Activated CD4-positive, alpha-beta T cell treated with anti-CD3 and anti-CD28 coated beads, Interleukin-2, amount 50 U/mL, for 4 hours (primary cell): ENCODE results near the gene DOC2B.
"Not testable (repeated sequence)": the region's sequence is repeated elsewhere in the genome, so short reads cannot be mapped to it uniquely, and the experiment has no call there.

Experiments used
- DNase-seq, 2 experiments: peaks; one replicate each; pipeline ENCODE4 v3.0.0-alpha.2; 2020

The DOC2B gene

GRCh38 chr17:210402-210801, 29.0 kb upstream of the DOC2B start:
- no peak for DNase-seq

DNA sequence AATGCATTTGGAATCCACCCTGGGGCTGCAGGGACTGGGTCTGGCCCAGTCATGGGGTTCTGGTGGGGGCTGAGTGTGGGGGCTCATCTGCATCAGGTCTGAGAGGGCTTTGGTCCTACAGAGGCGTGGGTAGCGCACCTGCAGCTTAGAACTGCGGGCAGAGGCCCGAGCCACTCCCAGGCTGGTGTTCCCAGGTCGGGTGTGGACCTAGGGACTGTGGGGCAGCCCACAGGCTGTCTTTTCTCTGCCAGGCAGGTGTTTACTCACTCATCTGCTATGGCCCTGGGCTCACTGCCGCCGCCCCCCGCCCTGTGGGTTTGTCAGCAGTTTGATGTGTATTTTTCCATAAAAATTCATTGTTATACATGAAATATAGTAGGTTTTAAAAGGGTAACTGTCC, 27.0 kb upstream of the DOC2B start:
- DNase-seq: no peak

GRCh38 chr17:207775-208174, 26.3 kb upstream of the DOC2B start:
- no peak for DNase-seq

DNA sequence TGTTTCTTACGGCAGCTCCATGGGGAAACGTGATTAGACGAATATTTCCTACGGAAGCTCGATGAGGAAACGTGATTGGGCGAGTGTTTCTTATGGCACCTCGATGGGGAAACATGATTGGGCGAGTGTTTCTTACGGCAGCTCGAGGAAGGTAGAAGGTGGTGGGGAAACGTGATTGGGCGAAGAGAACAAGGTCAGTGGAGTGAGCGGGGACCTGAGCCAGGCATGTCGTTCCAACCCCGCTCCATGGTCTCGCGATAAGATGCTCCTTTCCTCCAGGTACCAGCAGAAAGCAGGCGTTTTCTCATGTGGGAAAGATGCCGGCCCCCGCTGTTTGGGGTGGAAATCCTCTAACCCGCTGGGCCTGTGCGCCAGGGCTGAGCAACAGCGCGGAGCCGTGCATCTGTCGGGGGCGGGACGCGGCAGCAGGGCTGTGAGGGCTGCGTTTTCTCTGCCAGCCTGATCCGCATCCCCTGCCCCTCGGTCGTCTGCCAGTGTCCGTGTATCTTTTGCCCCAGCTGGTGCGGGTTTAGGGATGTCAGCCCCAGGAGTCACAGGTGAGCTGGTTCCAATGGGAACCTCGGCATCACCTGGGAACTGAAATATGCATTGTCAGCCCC, 25.6 kb upstream of the DOC2B start:
- DNase-seq: no peak

DNA sequence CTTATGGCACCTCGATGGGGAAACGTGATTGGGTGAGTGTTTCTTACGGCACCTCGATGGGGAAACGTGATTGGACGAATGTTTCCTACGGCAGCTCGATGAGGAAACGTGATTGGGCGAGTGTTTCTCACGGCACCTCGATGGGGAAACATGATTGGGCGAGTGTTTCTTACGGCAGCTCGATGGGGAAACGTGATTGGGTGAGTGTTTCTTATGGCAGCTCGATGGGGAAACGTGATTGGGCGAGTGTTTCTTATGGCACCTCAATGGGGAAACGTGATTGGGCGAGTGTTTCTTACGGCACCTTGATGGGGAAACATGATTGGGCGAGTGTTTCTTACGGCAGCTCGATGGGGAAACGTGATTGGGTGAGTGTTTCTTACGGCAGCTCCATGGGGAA, 25.0 kb upstream of the DOC2B start:
- not testable (repeated sequence) for DNase-seq

DNA sequence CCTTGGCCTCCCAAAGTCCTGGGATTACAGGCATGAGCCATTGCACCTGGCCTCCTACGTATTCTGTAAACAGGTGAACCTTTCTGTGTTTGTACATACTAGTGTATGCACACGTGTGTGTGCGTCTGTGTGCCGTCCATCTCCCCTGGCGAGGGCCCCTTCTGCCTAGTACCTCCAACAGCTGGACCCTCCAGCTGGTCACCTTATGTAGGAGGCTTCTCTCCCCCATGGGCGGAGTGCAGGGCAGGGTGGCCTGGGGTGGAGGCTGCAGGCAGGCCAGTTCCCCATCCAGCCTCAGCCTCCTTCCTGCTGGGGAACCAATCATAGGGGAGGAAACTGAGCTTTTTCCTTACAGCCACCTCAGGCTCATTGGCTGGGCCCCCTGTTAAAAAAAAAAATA, 24.4 kb upstream of the DOC2B start:
- DNase-seq: no peak

DNA sequence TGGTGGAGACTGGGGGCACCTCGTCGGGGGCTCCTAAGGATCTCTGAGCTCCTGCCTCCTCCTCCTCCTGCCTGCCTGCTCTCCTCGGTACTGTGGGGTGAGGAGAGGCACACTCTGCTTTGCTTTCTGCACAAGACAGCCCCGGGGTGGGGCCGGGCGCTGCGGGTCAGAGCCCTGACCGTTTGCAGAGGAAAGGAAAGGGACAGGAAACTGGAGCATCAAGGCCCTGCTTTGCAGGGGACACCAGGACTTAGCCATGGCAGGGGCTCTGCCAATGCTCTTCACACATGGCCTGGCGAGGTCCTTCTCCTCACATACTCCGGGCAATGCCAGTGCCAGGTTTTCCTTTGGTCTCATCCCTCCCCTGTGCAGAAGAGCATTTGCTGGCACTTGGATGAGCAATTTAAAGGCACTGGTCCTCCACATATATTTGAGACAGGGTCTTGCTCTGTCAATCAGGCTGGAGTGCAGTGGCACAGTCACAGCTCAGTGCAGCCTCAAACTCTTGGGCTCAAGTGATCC, 23.8 kb upstream of the DOC2B start:
- no peak for DNase-seq

- DNase-seq: no peak
Measured at GRCh38 chr17:204427-205147, 23.1 kb upstream of the DOC2B start.

GRCh38 chr17:202501-202951, 21.1 kb upstream of the DOC2B start:
- no peak for DNase-seq

DNA sequence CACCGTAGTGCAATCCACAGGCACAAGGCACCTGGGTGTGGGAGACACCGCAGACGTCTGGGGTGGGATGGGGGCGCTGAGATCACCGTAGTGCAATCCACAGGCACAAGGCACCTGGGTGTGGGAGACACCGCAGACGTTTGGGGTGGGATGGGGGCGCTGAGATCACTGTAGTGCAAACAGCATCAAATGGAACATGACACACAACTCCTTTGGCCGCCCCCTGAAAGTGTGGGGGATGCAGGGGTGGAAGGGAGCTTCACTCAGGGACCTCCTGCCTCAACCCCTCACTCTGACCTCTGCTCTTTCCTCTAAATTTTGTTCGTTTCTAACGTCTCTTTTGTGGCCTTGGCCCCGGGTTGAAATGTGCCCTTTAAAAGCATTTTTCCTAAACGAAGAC, 20.3 kb upstream of the DOC2B start:
- DNase-seq: not testable (repeated sequence)

- not testable (repeated sequence) for DNase-seq
Measured at GRCh38 chr17:201257-201656, 19.8 kb upstream of the DOC2B start.

GRCh38 chr17:200586-200985, 19.1 kb upstream of the DOC2B start:
- DNase-seq: no peak

- no peak for DNase-seq
Measured at GRCh38 chr17:199806-200545, 18.5 kb upstream of the DOC2B start.

GRCh38 chr17:199191-199604, 17.7 kb upstream of the DOC2B start:
- no peak for DNase-seq

GRCh38 chr17:198225-198624, 16.8 kb upstream of the DOC2B start:
- not testable (repeated sequence) for DNase-seq

GRCh38 chr17:197352-197751, 15.9 kb upstream of the DOC2B start:
- DNase-seq: no peak

- DNase-seq: no peak
Measured at GRCh38 chr17:194828-195602, 13.6 kb upstream of the DOC2B start.

DNA sequence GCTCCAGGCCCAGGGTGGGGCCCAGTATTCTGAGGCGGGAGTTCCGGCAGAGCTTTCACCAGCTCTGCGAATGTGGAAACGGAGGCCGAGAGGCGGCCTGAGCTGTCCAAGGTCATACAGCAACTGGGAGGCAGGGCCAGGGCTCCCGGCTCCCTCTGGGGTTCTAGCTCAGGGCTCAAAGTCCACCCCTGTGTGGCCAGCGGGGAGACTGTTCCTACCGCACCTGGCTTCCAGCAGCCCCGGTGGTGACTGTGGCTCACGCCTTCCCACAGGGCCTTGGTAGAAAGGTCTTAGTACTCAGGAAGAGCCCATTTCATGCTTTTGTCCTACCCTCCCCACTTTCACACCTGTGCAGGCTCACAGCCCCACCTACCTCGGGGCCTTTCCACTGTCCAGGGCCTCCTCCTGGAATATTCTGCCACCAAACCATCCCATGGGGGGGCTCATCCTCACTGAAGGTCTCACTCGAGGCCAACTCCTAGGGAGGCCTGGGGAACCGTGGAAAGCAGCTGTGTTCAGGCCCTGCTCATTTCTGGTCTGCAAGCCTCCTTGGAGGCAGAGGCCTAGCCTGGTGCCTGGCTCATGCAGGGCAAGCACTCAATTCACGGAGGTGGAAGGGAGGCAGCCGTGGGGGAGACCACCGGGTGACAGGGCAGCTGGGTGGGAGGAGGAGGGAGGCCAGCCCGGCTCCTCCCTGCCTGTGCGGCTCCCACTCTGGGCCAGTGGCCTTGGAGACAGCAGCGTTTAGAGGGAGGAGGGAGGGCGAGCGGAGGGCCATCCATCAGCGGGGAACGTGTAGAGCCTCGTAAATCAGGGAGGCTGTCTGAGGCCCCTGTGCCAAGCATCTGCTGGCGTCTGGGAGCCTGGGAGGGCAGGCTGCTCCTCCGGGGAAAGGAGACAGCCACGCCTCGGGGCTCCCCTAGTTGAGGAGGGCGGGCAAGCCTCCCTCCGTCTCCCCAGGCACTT, 12.7 kb upstream of the DOC2B start:
- no peak for DNase-seq

- no peak for DNase-seq
Measured at GRCh38 chr17:193426-193810, 12.0 kb upstream of the DOC2B start.

- no peak for DNase-seq
Measured at GRCh38 chr17:192666-193425, 11.4 kb upstream of the DOC2B start.

DNA sequence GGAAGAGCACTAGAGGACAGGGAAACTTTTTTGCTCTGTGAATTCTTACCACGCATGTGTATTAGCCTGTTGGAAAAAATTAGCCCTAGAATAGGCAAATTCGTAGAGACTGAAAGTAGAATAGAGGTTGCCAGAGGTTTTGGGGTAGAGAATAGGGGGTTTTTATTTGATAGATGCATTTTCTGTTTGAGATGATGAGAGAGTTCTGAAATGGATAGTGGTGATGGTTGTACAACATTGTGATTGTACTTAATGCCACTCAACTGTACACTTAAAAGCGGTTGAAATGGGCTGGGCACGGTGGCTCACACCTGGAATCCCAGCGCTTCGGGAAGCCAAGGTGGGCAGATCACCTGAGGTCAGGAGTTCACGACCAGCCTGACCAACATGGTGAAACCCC, 8.0 kb upstream of the DOC2B start:
- DNase-seq: no peak
